ENCODE measurements around the gene LPA.
"Not testable (repeated sequence)": the region's sequence is repeated elsewhere in the genome, so short reads cannot be mapped to it uniquely, and the experiment has no call there.

DNA sequence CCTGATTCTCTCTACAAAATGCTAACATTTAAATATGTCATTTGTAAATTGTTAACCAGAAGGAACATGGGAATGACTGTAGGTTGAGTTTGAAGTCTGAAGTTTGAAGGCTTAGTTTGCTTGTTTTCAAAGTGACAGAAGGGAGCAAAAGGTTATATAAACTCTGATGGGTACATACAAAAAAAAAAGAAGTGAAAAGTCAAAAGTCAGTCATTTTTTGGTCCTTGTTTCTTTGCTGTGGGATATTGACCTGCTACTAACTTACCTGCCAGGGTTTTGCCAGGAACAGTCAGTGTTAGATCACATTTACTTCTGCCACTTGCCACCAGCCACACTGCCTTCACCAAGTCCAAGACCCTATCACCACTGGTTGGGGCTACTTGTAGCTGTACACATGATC is 44.9 kb upstream of the LPA start:
- TF ChIP-seq, protein P1, sequence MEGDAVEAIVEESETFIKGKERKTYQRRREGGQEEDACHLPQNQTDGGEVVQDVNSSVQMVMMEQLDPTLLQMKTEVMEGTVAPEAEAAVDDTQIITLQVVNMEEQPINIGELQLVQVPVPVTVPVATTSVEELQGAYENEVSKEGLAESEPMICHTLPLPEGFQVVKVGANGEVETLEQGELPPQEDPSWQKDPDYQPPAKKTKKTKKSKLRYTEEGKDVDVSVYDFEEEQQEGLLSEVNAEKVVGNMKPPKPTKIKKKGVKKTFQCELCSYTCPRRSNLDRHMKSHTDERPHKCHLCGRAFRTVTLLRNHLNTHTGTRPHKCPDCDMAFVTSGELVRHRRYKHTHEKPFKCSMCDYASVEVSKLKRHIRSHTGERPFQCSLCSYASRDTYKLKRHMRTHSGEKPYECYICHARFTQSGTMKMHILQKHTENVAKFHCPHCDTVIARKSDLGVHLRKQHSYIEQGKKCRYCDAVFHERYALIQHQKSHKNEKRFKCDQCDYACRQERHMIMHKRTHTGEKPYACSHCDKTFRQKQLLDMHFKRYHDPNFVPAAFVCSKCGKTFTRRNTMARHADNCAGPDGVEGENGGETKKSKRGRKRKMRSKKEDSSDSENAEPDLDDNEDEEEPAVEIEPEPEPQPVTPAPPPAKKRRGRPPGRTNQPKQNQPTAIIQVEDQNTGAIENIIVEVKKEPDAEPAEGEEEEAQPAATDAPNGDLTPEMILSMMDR (IDR thresholded peaks at IDR 0.05; ENCODE audit: borderline replicate concordance, extremely low read depth, low read length, poor library complexity, severe bottlenecking), result not testable (repeated sequence)
- TF ChIP-seq EZH2 (IDR thresholded peaks at IDR 0.05; ENCODE audit: borderline replicate concordance, low read depth, low read length, severe bottlenecking), result not testable (repeated sequence)
